WTC11 (cell line): ENCODE measurements around the gene DAPK1.

Experiments used
- FOXJ3 ChIP-seq: sonication (generic); formaldehyde crosslinking; IDR thresholded peaks from 2 replicates; pipeline ENCODE4 v1.9.0; 2021; ENCODE audit warnings: missing genetic modification reagents, mild to moderate bottlenecking, borderline replicate concordance
- NFYB ChIP-seq: sonication (generic); formaldehyde crosslinking; conservative IDR thresholded peaks from 2 replicates; pipeline ENCODE4 v1.8.0; 2022; ENCODE audit warnings: low read depth, missing genetic modification reagents
- TF ChIP-seq, protein P1 (sequence below): sonication (generic); formaldehyde crosslinking; IDR thresholded peaks from 2 replicates; pipeline ENCODE4 v1.8.0; 2023; ENCODE audit warnings: missing genetic modification reagents
- TF ChIP-seq, protein P2 (sequence below): fragments of 200-600 bp; IDR thresholded peaks from 2 replicates; pipeline ENCODE4 v1.8.0; 2022; ENCODE audit warnings: antibody characterized with exemption
- TF ChIP-seq, protein P3 (sequence below): sonication (generic); formaldehyde crosslinking; IDR thresholded peaks from 2 replicates; pipeline ENCODE4 v1.8.0; 2022; ENCODE audit warnings: mild to moderate bottlenecking, missing genetic modification reagents

DNA sequence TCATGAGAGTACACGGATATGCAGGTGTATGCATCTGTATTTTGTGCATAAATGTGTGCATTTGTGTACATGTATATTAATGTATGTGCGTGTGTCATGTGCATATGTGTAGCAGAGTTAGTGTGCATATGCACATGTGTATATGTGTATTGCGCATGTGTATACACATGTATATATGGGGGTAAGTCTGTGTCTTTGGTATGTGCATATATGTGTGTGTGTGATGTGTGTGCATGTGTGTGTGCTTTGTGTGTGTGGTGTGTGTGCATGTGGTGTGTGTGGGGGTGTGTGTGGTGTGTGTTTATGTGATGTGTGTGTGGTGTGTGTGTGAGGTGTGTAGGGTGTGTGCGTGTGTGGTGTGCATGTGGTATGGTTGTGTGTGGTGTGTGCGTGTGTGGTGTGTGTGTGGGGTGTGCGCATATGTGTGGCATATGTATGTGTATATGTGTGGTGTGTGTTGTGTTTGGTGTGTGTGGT lies 215.2 kb downstream of the DAPK1 start:
- TF ChIP-seq, protein P1, sequence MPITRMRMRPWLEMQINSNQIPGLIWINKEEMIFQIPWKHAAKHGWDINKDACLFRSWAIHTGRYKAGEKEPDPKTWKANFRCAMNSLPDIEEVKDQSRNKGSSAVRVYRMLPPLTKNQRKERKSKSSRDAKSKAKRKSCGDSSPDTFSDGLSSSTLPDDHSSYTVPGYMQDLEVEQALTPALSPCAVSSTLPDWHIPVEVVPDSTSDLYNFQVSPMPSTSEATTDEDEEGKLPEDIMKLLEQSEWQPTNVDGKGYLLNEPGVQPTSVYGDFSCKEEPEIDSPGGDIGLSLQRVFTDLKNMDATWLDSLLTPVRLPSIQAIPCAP (CRISPR knock-in tag), result no peak
- TF ChIP-seq NFYB (CRISPR knock-in tag) (no peak), FOXJ3 (no peak)
- TF ChIP-seq, protein P2, sequence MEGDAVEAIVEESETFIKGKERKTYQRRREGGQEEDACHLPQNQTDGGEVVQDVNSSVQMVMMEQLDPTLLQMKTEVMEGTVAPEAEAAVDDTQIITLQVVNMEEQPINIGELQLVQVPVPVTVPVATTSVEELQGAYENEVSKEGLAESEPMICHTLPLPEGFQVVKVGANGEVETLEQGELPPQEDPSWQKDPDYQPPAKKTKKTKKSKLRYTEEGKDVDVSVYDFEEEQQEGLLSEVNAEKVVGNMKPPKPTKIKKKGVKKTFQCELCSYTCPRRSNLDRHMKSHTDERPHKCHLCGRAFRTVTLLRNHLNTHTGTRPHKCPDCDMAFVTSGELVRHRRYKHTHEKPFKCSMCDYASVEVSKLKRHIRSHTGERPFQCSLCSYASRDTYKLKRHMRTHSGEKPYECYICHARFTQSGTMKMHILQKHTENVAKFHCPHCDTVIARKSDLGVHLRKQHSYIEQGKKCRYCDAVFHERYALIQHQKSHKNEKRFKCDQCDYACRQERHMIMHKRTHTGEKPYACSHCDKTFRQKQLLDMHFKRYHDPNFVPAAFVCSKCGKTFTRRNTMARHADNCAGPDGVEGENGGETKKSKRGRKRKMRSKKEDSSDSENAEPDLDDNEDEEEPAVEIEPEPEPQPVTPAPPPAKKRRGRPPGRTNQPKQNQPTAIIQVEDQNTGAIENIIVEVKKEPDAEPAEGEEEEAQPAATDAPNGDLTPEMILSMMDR, result no peak
- TF ChIP-seq, protein P3, sequence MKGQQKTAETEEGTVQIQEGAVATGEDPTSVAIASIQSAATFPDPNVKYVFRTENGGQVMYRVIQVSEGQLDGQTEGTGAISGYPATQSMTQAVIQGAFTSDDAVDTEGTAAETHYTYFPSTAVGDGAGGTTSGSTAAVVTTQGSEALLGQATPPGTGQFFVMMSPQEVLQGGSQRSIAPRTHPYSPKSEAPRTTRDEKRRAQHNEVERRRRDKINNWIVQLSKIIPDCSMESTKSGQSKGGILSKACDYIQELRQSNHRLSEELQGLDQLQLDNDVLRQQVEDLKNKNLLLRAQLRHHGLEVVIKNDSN (CRISPR knock-in tag), result no peak
